Pulmonary artery endothelial cell (primary cell): ENCODE data around the gene PSMB10. TPM values are rescaled to one million over a fixed set of nuclear protein-coding genes. Genes with fewer than 3 reads are reported as not detected.
"Not testable (repeated sequence)": the region's sequence is repeated elsewhere in the genome, so short reads cannot be mapped to it uniquely, and the experiment has no call there.

Experiments used
- DNase-seq: peaks from one replicate; pipeline ENCODE4 v3.0.0-alpha.2; 2011; ENCODE audit warnings: low read depth, low spot score
- total RNA-seq: library from RNA; depleted of rRNA; stranded (reverse); fragments of >200 nt; gene quantifications from 2 replicates; pipeline ENCODE4 v1.2.3, GENCODE V29; 2014

The PSMB10 gene
- total RNA-seq, 1 donor from 2014 or later = 87.0 TPM

GRCh38 chr16:67942510-67943255, 6.0 kb upstream of the PSMB10 start:
- DNase-seq = no peak

- DNase-seq = no peak
These were observed 5.5 kb upstream of the PSMB10 start for GRCh38 chr16:67942200-67942509.

DNA sequence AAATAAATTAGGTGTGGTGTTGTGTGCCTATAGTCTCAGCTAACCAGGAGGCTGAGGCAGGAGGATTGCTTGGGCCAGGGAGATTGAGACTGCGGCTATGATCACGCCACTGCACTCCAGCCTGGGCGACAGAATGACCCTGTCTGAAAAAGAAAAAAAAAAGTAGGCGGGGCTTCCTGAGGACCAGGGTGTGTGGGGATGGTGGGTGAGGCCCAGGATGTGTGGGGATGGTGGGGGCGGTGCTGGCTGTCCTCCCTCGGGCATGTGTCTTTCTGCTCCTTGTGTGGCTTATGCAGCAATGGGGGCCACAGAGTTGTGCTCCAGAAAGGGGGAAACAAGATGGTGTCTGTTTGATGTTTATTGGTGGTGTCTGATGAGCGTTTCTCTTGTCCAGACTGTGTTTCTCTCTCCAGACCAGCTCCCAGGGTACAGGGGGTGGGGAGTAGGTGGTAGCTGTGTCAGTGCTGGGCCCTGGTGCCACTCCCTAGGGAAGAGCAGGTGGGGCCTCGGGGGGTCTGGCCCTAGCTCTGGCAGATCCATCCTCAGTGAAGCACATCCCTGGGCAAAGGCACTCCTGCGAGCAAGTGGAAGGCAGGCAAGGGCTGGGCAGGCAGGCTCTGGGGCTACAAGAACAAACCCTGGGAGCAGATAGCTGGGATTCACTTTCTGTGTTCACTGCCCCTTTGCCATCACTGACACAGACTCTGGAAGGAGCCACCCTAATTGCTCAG, 5.0 kb upstream of the PSMB10 start:
- DNase-seq = no peak

GRCh38 chr16:67940446-67941089, 3.9 kb upstream of the PSMB10 start:
- no peak for DNase-seq

DNA sequence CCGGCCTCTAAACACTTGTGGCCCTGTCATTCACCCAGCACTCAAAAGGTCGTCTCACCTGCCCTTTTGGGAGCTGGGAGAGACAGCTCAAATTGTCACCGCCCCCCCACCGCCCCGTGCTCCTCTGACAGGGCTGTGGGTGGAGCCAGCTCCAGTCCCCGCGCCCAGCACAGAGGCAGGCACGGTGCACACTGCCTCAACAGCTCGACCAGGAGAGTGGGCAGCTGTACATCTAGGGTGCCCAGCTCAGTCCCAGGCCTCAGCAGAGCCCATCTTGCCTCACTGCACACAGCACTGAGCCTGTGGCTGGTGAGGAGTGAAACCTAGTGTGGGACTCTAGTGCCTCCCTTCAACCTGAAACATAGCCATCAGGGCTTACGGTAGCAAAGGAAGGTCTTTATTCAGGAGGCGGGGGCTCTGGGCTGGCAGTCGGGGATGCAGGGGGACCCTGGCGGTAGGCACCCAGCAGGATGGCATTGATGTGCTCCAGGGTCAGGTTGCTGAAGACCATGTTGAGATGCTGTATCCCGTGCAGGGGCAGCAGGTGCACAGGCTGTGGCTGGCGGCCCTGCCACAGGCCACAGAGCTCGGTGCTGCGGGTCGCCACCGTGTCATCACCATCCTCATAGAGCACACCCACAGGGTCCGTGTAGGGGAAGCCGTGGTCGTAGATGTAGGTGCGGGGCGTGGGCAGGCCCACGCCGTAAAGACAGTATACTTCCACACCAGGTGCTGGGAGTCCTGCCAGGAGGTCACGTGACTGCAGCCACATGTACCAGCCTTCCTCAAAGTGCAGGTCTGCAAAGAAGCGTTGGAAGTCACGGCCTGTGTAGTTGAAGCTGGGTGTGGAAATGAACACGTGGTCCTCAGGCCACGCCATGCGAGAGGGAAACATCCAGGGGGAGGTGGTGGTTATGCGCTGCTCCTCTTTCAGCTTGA, 3.1 kb upstream of the PSMB10 start:
- DNase-seq = no peak

DNA sequence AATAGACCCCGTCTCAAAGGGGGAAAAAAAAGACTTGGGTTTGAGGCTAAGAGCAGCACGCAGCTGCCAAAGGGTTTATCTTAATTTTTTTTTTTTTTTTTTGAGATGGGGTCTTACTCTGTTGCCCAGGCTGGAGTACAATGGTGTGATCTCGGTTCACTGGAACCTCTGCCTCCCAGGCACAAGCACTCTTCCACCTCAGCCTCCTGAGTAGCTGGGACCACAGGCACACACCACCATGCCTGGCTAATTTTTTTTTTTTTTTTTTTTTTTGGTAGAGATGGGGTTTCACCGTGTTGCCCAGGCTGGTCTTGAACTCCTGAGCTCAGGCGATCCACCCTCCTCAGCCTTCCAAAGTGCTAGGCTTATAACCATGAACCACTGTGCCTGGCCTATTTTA, 1.1 kb upstream of the PSMB10 start:
- DNase-seq = not testable (repeated sequence)

DNA sequence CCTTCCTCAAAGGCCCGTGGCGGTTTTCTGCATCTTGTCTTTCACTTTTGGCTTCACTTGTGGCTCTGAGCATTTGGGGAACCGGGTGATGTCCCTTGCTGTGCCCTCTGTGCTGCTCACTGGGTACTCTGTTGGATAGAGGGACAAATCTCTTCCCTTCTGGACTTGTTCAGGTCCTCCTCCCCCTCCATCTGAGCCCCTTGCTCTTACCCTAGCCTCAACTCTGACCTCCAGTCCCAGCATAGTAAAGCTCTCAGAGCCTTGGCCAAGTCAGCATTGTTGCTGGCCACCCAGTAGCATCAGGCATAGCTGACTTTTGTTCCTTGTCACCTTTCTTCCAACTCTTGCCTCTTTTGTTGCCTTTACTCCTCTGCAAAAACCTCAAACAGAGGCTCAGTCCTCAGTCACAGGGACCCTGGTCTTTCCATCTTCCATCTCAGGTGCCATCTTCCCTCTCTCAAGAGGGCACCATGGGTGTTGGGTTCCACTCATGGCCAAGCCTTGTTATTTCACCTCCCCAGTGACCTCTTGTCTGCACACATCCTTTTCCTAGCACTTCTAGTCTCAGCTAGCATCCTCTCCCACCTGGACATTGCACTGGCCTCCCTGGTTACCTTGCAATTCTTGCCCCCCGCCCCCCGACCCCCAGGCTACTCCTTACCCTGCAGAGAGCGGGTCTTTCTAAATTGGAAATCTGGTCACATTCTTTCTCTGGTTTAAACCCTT, 393 bp upstream of the PSMB10 start:
- no peak for DNase-seq

DNA sequence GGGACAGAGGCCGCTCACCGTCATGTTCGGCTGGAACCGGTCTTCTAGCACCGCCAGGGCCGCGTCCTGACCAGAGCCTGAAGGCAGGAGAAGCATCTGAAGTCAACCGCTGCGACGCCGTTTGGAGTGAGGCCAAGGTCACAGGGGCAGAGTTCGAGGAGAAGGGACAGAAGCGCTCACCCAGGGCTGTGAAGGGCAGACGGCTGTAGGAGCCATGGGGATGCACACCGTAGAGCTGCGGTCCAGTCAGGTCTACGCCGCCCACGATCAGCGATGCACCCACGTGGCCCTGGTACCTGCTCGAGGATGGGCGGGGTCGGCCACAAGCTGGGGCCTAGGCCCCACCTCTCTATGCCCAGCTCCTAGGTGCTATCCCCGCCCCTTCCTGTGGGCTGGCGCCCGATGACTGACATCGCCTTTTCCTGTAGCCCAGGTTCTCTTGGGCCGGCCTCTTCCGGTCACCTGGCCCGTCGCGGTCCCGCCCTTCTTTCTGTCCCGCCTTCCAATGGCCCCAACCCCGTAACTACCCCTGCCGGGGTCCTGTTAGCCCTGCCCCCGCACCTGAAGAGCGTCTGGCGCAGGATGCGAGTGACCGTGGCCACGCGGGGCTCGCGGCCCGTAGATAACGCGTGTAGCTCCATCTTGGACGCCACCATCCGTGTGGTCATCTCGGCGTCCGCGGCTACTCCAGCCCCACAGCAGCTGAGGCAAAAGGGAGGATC, 1.1 kb downstream of the PSMB10 start:
- peak; percentile 61 for DNase-seq

- no peak for DNase-seq
These were observed 1.6 kb downstream of the PSMB10 start for GRCh38 chr16:67935101-67935401.

DNA sequence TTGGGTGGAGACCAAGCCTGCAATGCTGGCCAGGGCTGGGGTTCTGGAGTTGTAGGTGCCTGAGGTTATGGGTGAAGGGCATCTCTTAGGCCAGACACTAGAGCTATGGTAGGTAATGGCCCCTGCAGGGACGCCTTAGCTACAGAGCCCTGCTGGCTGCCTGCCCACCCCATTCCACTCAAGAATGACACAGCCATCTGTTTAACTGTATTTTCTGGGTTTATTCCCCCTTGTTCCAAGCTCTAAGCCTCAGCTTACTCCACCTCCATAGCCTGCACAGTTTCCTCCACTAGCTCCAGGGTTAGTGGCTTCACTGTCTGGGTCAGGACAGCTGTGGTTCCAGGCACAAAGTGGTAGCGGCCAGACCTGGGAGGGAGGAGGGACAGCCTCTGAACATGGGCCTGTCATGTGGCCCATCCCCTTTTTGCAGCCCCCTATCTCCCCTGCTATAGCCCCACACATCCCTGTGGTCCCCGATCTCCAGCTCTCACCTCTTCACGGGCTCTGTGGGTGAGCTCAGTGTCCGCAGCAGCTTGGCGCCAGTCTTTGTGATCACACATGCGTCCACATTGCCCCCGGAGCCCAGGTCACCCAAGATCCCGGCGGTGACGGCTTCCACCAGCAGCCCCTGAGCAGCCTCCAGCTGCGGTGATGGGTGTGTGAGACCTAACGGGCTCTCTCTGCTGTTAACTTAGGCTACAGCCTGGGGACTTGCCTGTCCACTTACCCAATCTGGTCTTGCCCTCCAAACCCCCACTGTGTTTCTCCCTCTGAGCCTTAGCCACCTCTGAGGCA, 2.1 kb downstream of the PSMB10 start:
- no peak for DNase-seq

GRCh38 chr16:67933805-67934204, 2.8 kb downstream of the PSMB10 start:
- DNase-seq = no peak

DNA sequence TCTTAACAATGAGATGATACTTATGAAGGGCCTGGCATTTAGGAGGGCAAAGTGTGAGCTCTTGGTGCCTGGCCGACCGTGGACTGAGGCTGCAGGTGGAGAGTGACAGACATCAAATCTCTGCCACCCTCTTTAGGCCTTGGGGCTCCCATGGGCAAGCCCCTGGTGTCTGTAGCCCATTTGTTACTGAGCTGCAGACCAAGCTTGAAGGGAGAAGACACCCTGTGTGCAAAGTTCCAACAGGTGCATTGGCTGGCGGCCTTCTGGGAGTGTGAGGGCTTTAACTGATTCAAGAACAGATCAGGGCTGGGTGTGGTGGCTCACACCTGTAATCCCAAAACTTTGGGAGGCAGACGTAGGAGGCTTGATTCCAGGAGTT, 4.2 kb downstream of the PSMB10 start:
- no peak for DNase-seq

- DNase-seq = no peak
These were observed 4.8 kb downstream of the PSMB10 start, which contains the start of gene CTRL for GRCh38 chr16:67931712-67932461. TSS of gene CTRL (minus strand) at chr16:67931862. CDS start at chr16:67931852, 10 bp downstream.

DNA sequence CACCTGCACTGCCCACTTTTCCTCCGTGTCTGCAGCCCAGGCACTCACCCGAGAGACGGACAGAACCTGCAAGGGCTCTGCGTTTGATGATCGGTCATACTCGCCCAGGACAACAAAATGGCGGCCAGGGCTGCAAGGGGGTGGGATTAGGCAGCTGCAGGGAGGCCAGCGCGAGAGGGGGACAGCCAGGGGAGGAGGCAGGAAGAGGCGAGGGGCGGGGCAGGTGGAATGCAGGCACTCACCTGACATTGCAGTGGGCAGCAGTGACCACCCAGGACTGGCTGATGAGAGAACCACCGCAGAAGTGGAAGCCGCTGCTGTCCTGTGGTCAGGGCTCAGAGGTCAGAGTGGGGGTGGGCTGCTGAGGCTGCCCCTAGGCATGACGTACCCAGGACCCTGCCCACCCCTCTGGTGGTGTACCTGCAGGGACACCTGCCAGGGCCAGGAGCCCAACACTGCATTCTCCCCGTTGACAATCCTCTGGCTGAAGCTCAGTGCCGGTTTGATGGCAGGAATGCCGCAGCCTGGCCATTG, 5.9 kb downstream of the PSMB10 start:
- no peak for DNase-seq

GRCh38 chr16:67930191-67930590, 6.5 kb downstream of the PSMB10 start:
- no peak for DNase-seq

DNA sequence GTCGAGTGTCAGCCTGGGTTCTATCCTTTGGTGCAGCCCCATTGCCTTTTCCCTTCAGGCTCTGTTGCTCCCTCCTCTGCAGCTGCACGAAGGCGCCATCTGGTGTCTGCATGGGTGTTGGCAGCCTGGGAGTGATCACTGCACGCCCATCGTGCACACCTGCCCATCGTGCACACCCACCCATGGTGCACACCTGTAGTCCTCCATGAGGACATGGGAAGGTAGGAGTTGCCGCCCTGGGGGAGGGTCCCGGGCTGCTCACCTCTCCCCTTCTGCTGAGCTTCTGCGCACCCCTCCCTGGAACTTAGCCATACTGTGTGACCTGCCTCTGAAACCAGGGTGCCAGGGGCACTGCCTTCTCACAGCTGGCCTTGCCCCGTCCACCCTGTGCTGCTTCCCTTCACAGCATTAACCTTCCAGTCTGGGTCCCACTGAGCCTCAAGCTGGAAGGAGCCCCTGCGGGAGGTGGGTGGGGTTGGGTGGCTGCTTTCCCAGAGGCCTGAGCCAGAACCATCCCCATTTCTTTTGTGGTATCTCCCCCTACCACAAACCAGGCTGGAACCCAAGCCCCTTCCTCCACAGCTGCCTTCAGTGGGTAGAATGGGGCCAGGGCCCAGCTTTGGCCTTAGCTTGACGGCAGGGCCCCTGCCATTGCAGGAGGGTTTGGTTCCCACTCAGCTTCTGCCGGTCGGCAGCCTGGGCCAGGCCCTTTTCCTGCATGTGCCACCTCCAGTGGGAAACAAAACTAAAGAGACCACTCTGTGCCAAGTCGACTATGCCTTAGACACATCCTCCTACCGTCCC, 7.9 kb downstream of the PSMB10 start:
- DNase-seq = no peak

GRCh38 chr16:67928147-67928546, 8.5 kb downstream of the PSMB10 start:
- no peak for DNase-seq
